H1 (cell line): ENCODE data around the gene USP3. TPM values are rescaled to one million over a fixed set of nuclear protein-coding genes. Genes with fewer than 3 reads are reported as not detected.

Experiments used
- CTCF ChIA-PET: fragments of 300-600 bp; sonication (Branson Sonifier 250); formaldehyde crosslinking; loops from one replicate; lab custom pipeline; 2021; ENCODE audit not compliant: partially characterized antibody; lab: Charles Lee
- POLR2A ChIA-PET: fragments of 300-600 bp; sonication (Branson Sonifier 250); formaldehyde crosslinking; loops from one replicate; lab custom pipeline; 2021; ENCODE audit warnings: inconsistent platforms; ENCODE audit not compliant: partially characterized antibody; lab: Charles Lee
- DNase-seq, 2 experiments: peaks; one replicate each; pipeline versions ENCODE4 v3.0.0 to v3.0.0-alpha.2; 2010 to 2022; ENCODE audit warnings: low spot score in 2 of 2, low read depth in 1 of 2, mixed read lengths in 1 of 2
- FAIRE-seq: peaks from 2 replicates; lab custom pipeline; 2011; peaks lifted over from hg19 to GRCh38; lab: Jason Lieb, UNC
- H2AFZ ChIP-seq: 2 replicates; pipeline ENCODE4 v1.8.1; 2012; ENCODE audit warnings: low read length, inconsistent platforms
- H2AK5ac ChIP-seq: 2 replicates; pipeline ENCODE4 v1.6.1; 2013; ENCODE audit warnings: low read depth, low read length
- H2BK120ac ChIP-seq: replicated peaks from 2 replicates; pipeline ENCODE3; 2013; ENCODE audit warnings: low read depth, low read length, inconsistent platforms
- H2BK12ac ChIP-seq: 2 replicates; pipeline ENCODE4 v1.6.1; 2013; ENCODE audit warnings: low read depth, low read length
- H2BK15ac ChIP-seq: 2 replicates; pipeline ENCODE4 v1.6.1; 2013; ENCODE audit warnings: low read length
- H2BK20ac ChIP-seq: 2 replicates; pipeline ENCODE4 v1.6.1; 2013; ENCODE audit warnings: low read length
- H2BK5ac ChIP-seq: 2 replicates; pipeline ENCODE4 v1.6.1; 2013; ENCODE audit warnings: low read depth, low read length
- H3K14ac ChIP-seq: 2 replicates; pipeline ENCODE4 v1.6.1; 2013; ENCODE audit warnings: inconsistent platforms; ENCODE audit not compliant: insufficient read length
- H3K18ac ChIP-seq: 2 replicates; pipeline ENCODE4 v1.6.1; 2013; ENCODE audit warnings: low read length; ENCODE audit errors: extremely low read depth
- H3K23ac ChIP-seq: 2 replicates; pipeline ENCODE4 v1.6.1; 2013; ENCODE audit warnings: inconsistent platforms; ENCODE audit not compliant: insufficient read length
- H3K23me2 ChIP-seq: 2 replicates; pipeline ENCODE4 v1.6.1; 2013; ENCODE audit warnings: low read depth, low read length
- H3K27ac ChIP-seq: 2 replicates; pipeline ENCODE4 v1.6.1; 2011; ENCODE audit warnings: low read depth, low read length, inconsistent platforms
- H3K27me3 ChIP-seq, 4 experiments: replicated peaks in 1 of 4; 1 replicate in 1 of 4; 2 replicates in 3 of 4; pipeline versions ENCODE4 v1.6.1 to v1.8.1; 2011 to 2013; ENCODE audit warnings: low read length in 3 of 4, mild to moderate bottlenecking in 3 of 4, inconsistent platforms in 2 of 4, mixed read lengths in 2 of 4, moderate library complexity in 1 of 4; ENCODE audit not compliant: control insufficient read depth in 3 of 4, insufficient read depth in 3 of 4; ENCODE audit errors: extremely low read depth in 1 of 4
- H3K36me3 ChIP-seq, 4 experiments: 2 replicates each; pipeline versions ENCODE4 v1.6.1 to v1.8.1; 2011 to 2013; ENCODE audit warnings: mild to moderate bottlenecking in 4 of 4, low read length in 3 of 4, moderate library complexity in 2 of 4, control low read depth in 1 of 4, inconsistent platforms in 1 of 4; ENCODE audit not compliant: insufficient read depth in 4 of 4, control insufficient read depth in 2 of 4
- H3K4ac ChIP-seq: replicated peaks from 2 replicates; pipeline ENCODE3; 2013; ENCODE audit warnings: low read length, low read depth, mixed read lengths, inconsistent platforms; ENCODE audit not compliant: insufficient read length
- H3K4me1 ChIP-seq, 4 experiments: replicated peaks in 1 of 4; 1 replicate in 1 of 4; 2 replicates in 3 of 4; pipeline versions ENCODE4 v1.6.1 to v1.8.1; 2011 to 2013; ENCODE audit warnings: low read length in 3 of 4, inconsistent platforms in 2 of 4, mixed read lengths in 1 of 4; ENCODE audit not compliant: insufficient read depth in 4 of 4, control insufficient read depth in 3 of 4
- H3K4me2 ChIP-seq, 2 experiments: 2 replicates each; pipeline versions ENCODE4 v1.6.1 to v1.8.1; 2011 to 2013; ENCODE audit warnings: low read depth in 2 of 2, low read length in 2 of 2, control low read depth in 1 of 2, inconsistent platforms in 1 of 2, mild to moderate bottlenecking in 1 of 2; ENCODE audit not compliant: insufficient read depth in 1 of 2
- H3K4me3 ChIP-seq, 4 experiments: fragments of 200-600, 300-600 bp in 1 of 4; sonication (generic), shearing (Covaris generic), sonication (Bioruptor Twin) in 1 of 4; 2 replicates each; pipeline versions ENCODE4 v1.5.1 to v1.8.1; 2011 to 2016; ENCODE audit warnings: low read length in 4 of 4, low read depth in 3 of 4, control low read depth in 2 of 4, inconsistent platforms in 2 of 4, mild to moderate bottlenecking in 2 of 4, mixed read lengths in 1 of 4, moderate library complexity in 1 of 4; ENCODE audit not compliant: insufficient read depth in 2 of 4; ENCODE audit errors: extremely low read depth in 1 of 4
- H3K56ac ChIP-seq: replicated peaks from 2 replicates; pipeline ENCODE3; 2013; ENCODE audit warnings: low read depth, mild to moderate bottlenecking, mixed read lengths, low read length, inconsistent platforms; ENCODE audit not compliant: insufficient read length
- H3K79me1 ChIP-seq: 2 replicates; pipeline ENCODE4 v1.6.1; 2013; ENCODE audit warnings: low read depth, low read length, control low read depth
- H3K79me2 ChIP-seq, 2 experiments: 2 replicates each; pipeline versions ENCODE4 v1.6.1 to v1.8.1; 2012 to 2013; ENCODE audit warnings: low read length in 2 of 2, mild to moderate bottlenecking in 2 of 2, inconsistent platforms in 1 of 2; ENCODE audit not compliant: insufficient read depth in 2 of 2, control insufficient read depth in 1 of 2
- H3K9ac ChIP-seq, 4 experiments: replicated peaks in 1 of 4; 1 replicate in 1 of 4; 2 replicates in 3 of 4; pipeline versions ENCODE4 v1.6.1 to v1.8.1; 2011 to 2013; ENCODE audit warnings: low read depth in 3 of 4, low read length in 3 of 4, control low read depth in 2 of 4, mild to moderate bottlenecking in 2 of 4, moderate library complexity in 2 of 4, inconsistent platforms in 1 of 4; ENCODE audit errors: extremely low read depth in 1 of 4
- H3K9me3 ChIP-seq, 2 experiments: 2 replicates each; pipeline versions ENCODE4 v1.6.1 to v1.8.1; 2012 to 2013; ENCODE audit warnings: mild to moderate bottlenecking in 2 of 2, moderate library complexity in 2 of 2, control low read depth in 1 of 2, inconsistent platforms in 1 of 2, low read depth in 1 of 2, low read length in 1 of 2, mixed read lengths in 1 of 2; ENCODE audit not compliant: insufficient read depth in 2 of 2
- H4K20me1 ChIP-seq, 2 experiments: replicated peaks in 1 of 2; 2 replicates each; pipeline versions ENCODE3 to v1.8.1; 2011 to 2013; ENCODE audit warnings: inconsistent platforms in 2 of 2, low read length in 2 of 2, mild to moderate bottlenecking in 1 of 2; ENCODE audit not compliant: insufficient read depth in 2 of 2, control insufficient read depth in 1 of 2
- H4K5ac ChIP-seq: 2 replicates; pipeline ENCODE4 v1.6.1; 2013; ENCODE audit warnings: low read length, low read depth, mixed read lengths, inconsistent platforms; ENCODE audit not compliant: insufficient read length
- H4K8ac ChIP-seq: 2 replicates; pipeline ENCODE4 v1.8.0; 2013; ENCODE audit warnings: mild to moderate bottlenecking, moderate library complexity, low read length, inconsistent platforms; ENCODE audit not compliant: insufficient read depth; ENCODE audit errors: extremely low read depth
- H4K91ac ChIP-seq: replicated peaks from 2 replicates; pipeline ENCODE3; 2013; ENCODE audit warnings: low read length, mixed read lengths, inconsistent platforms; ENCODE audit not compliant: insufficient read length
- GABPA ChIP-seq: IDR thresholded peaks from 2 replicates; pipeline ENCODE4 v1.6.1; 2011; ENCODE audit warnings: mild to moderate bottlenecking, low read length, moderate library complexity, borderline replicate concordance; ENCODE audit not compliant: insufficient read depth
- MAFK ChIP-seq: IDR thresholded peaks from 2 replicates; pipeline ENCODE4 v1.6.1; 2012; ENCODE audit warnings: low read depth, mild to moderate bottlenecking, improper control_type of control experiment, low read length
- RNF2 ChIP-seq: fragments of 200-900, 300-1000 bp; sonication (generic); IDR thresholded peaks from 2 replicates; pipeline ENCODE4 v1.7.1; 2016; ENCODE audit warnings: borderline replicate concordance, low read depth, mild to moderate bottlenecking, antibody characterized with exemption, low read length; ENCODE audit not compliant: poor library complexity, severe bottlenecking; ENCODE audit errors: missing control alignments
- SAP30 ChIP-seq: fragments of 300-600 bp; sonication (generic); IDR thresholded peaks from 2 replicates; pipeline ENCODE4 v1.7.1; 2012; ENCODE audit warnings: low read length, moderate library complexity, mild to moderate bottlenecking, inconsistent platforms; ENCODE audit not compliant: insufficient read depth, insufficient replicate concordance
- SUZ12 ChIP-seq: fragments of 200-600 bp; sonication (generic); IDR thresholded peaks from 2 replicates; pipeline ENCODE4 v1.6.1; 2012; ENCODE audit warnings: mild to moderate bottlenecking, inconsistent platforms, low read length, moderate library complexity, mixed read lengths
- WGBS, 2 experiments: shearing (Covaris generic) in 1 of 2; methylation state at CpG; one replicate each; pipeline versions ENCODE4 v1.1.6 to v1.1.7; 2013 to 2015; ENCODE audit warnings: low lambda C conversion rate in 2 of 2, mixed read lengths in 2 of 2, inconsistent platforms in 1 of 2, low coverage in 1 of 2, missing lambda C conversion rate in 1 of 2; ENCODE audit not compliant: insufficient replicate concordance in 2 of 2, insufficient coverage in 1 of 2, insufficient read length in 1 of 2; ENCODE audit errors: extremely low coverage in 1 of 2, missing lambda C conversion rate in 1 of 2; 5-methylcytosine and 5-hydroxymethylcytosine counted together
- polyA plus RNA-seq, 7 experiments: library from polyadenylated mRNA; depleted of rRNA in 3 of 7; stranded (reverse) in 5 of 7; unstranded in 2 of 7; fragments of >200 nt in 5 of 7; fragments of 200-250 nt in 2 of 7; gene quantifications; 1 replicate in 5 of 7; 2 replicates in 1 of 7; 4 replicates in 1 of 7; pipeline versions ENCODE4 v1.2.1 to v1.2.3, GENCODE V29; 2011 to 2013; ENCODE audit warnings: missing spikeins in 2 of 7, mixed read lengths in 2 of 7
- total RNA-seq: library from RNA; stranded (reverse); fragmentation: NEBNext Ultra II Directional; extraction: Animal tissue kit (Norgen Biotek cat#: 25700); gene quantifications from 2 replicates; pipeline ENCODE4 v1.2.1, GENCODE V29; 2021

Gene USP3
- total and polyA plus RNA-seq, 2 of the 8 experiments (the other 6 are each of a cell fraction or from before 2014, with no cell fraction given): 15.5 to 16.2 TPM

GRCh38 chr15:63634154-63634553, 129.8 kb downstream of the USP3 start:
- WGBS, 2 experiments: 88% methylated on average over 1 of the region's 1 CpG; no CpG with 5 or more reads in 1 of the 2 experiments
- H2BK20ac ChIP-seq: no peak overlapping the region
- H3K56ac ChIP-seq: no peak overlapping the region
- no peak overlapping the region for H3K4me2 ChIP-seq
- H4K5ac ChIP-seq: no peak overlapping the region
- peaks cover 4 to 62% (median 23%) of the 10 kb centered on the region in 4 experiments; a peak in 7 of 8 replicates for H3K36me3 ChIP-seq
- H3K27ac ChIP-seq: no peak overlapping the region
- H3K4me1 ChIP-seq: no peaks in the 10 kb centered on the region
- no peaks in the 10 kb centered on the region for H3K23me2 ChIP-seq
- TF ChIP-seq SAP30 (no peak), SUZ12 (no peak), RNF2 (no peak), GABPA (no peak), MAFK (no peak)
- no peak overlapping the region for H3K9ac ChIP-seq
- CTCF ChIA-PET: interaction anchor here (1.7 kb wide), 1 partner anchor 11 kb away, joined by 4 read pairs; no protein-coding TSS in a partner anchor
- no peaks in the 10 kb centered on the region for H3K9me3 ChIP-seq
- H3K18ac ChIP-seq: no peak overlapping the region
- no peak overlapping the region for H2BK15ac ChIP-seq
- POLR2A ChIA-PET: no interaction called here
- no peaks in the 10 kb centered on the region for H3K79me1 ChIP-seq
- H3K14ac ChIP-seq: no peak overlapping the region
- no peak overlapping the region for H3K4me3 ChIP-seq
- no peaks in the 10 kb centered on the region for H4K20me1 ChIP-seq
- no peak overlapping the region for H2AFZ ChIP-seq
- H2BK12ac ChIP-seq: no peak overlapping the region
- no peak overlapping the region for H2BK5ac ChIP-seq
- H2BK120ac ChIP-seq: no peak overlapping the region
- H3K23ac ChIP-seq: no peak overlapping the region
- no peaks in the 10 kb centered on the region for H3K27me3 ChIP-seq
- H3K79me2 ChIP-seq: no peaks in the 10 kb centered on the region
- no peak for FAIRE-seq
- H4K8ac ChIP-seq: no peak overlapping the region
- H4K91ac ChIP-seq: no peak overlapping the region
- DNase-seq: no peak
- H2AK5ac ChIP-seq: no peak overlapping the region
- no peak overlapping the region for H3K4ac ChIP-seq
